PC-9 (cell line): Measurements from ENCODE around the gene MYLK.

Experiments used
- CTCF ChIP-seq: fragments of 200-600 bp; sonication (generic); conservative IDR thresholded peaks from 2 replicates; pipeline ENCODE4 v1.6.1; 2017; ENCODE audit warnings: mixed run types, antibody characterized with exemption, mild to moderate bottlenecking, moderate library complexity
- EZH2 ChIP-seq: fragments of 200-600 bp; sonication (generic); IDR thresholded peaks from 2 replicates; pipeline ENCODE4 v1.8.0; 2017; ENCODE audit warnings: antibody characterized with exemption, low read depth

DNA sequence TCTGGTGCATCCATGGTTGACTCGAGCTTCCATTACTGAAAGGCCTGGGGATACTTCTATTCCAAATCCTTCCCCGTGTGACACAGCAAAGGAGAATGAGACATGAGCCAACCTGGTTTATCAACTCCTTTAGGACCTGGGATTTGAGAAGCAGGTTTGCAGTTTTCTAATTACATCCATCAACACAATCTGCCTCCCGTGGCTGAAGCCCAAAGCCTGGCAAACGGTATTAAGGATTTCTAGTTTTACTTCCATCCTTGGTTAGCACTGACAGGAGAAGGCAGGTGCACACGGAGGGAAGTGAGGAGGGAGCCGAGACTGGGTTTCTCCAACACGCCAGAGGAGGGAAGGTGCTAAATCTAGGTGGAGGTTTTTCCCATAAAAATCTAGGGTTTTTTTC is 79.0 kb downstream of the MYLK start:
- no peak for TF ChIP-seq CTCF
- TF ChIP-seq EZH2 = no peak
